Measurements from ENCODE around the gene SPATA45.
A peak's percentile ranks its signal among the peaks of the same experiment; 100 is the strongest.

The SPATA45 gene

GRCh38 chr1:212827831-212828278 is 19.6 kb downstream of the SPATA45 start:
- DNase-seq = no peak

- no peak for DNase-seq
These were observed 20.2 kb downstream of the SPATA45 start for GRCh38 chr1:212827171-212827776.

GRCh38 chr1:212825798-212826452 is 21.5 kb downstream of the SPATA45 start:
- DNase-seq = no peak

- no peak for DNase-seq
These were observed 23.2 kb downstream of the SPATA45 start for GRCh38 chr1:212824201-212824600.

- no peak for DNase-seq
These were observed 24.5 kb downstream of the SPATA45 start for GRCh38 chr1:212822956-212823355.

- DNase-seq = no peak
These were observed 26.5 kb downstream of the SPATA45 start for GRCh38 chr1:212820969-212821368.

GRCh38 chr1:212819726-212820125 is 27.7 kb downstream of the SPATA45 start:
- DNase-seq = peak; percentile 86

GRCh38 chr1:212816567-212817278 is 30.7 kb downstream of the SPATA45 start:
- no peak for DNase-seq

GRCh38 chr1:212814537-212815334 is 32.7 kb downstream of the SPATA45 start:
- DNase-seq = peak; percentile 31

GRCh38 chr1:212805767-212806166 is 41.7 kb downstream of the SPATA45 start:
- no peak for DNase-seq

GRCh38 chr1:212797681-212798080 is 49.8 kb downstream of the SPATA45 start:
- no peak for DNase-seq

GRCh38 chr1:212794561-212795014 is 52.9 kb downstream of the SPATA45 start:
- DNase-seq = peak; percentile 92

GRCh38 chr1:212792396-212792908 is 55.0 kb downstream of the SPATA45 start:
- no peak for DNase-seq

GRCh38 chr1:212791676-212792395 is 55.6 kb downstream of the SPATA45 start, which contains the start of the genes NSL1 and TATDN3:
Gene NSL1, minus strand, starts transcription at chr1:212791777. Its CDS starts 14 bp downstream, at chr1:212791763.
Gene TATDN3, plus strand, starts transcription at chr1:212791894. Its CDS starts 28 bp downstream, at chr1:212791922.
- DNase-seq = peak; percentile 95

- peak; percentile 79 for DNase-seq
These were observed 56.2 kb downstream of the SPATA45 start for GRCh38 chr1:212791261-212791675.

GRCh38 chr1:212785871-212786270 is 61.6 kb downstream of the SPATA45 start:
- no peak for DNase-seq

GRCh38 chr1:212783976-212784375 is 63.5 kb downstream of the SPATA45 start:
- no peak for DNase-seq

GRCh38 chr1:212782422-212783154 is 64.9 kb downstream of the SPATA45 start:
- DNase-seq = peak; percentile 81

- peak; percentile 28 for DNase-seq
These were observed 66.2 kb downstream of the SPATA45 start for GRCh38 chr1:212781225-212781624.

- no peak for DNase-seq
These were observed 66.7 kb downstream of the SPATA45 start for GRCh38 chr1:212780759-212781158.

Data from suppressor macrophage treated with lipopolysaccharide for 4 hours (primary cell).